Sigmoid colon (tissue), 4 donors: Measurements from ENCODE around the gene HOXB6.

Source experiments
- EP300 ChIP-seq, 4 donors: sonication (generic); formaldehyde crosslinking; IDR thresholded peaks; one replicate each; pipeline ENCODE4 v1.6.1; 2017; ENCODE audit warnings: antibody characterized with exemption in 4 of 4
- POLR2A ChIP-seq, 2 donors: fragments of 450-650 bp; IDR thresholded peaks; one replicate each; pipeline ENCODE4 v1.6.1; 2016; ENCODE audit warnings: antibody characterized with exemption in 2 of 2, mild to moderate bottlenecking in 2 of 2, moderate library complexity in 2 of 2
- POLR2AphosphoS5 ChIP-seq, 4 donors: sonication (generic); formaldehyde crosslinking; IDR thresholded peaks; one replicate each; pipeline ENCODE4 v1.6.1; 2017; ENCODE audit warnings: antibody characterized with exemption in 4 of 4
- TF ChIP-seq, protein P1 (sequence below), 4 experiments: fragments of 450-650 bp in 3 of 4; fragments of 200-600 bp in 1 of 4; IDR thresholded peaks; one replicate each; pipeline ENCODE4 v1.5.1; 2016 to 2019; ENCODE audit warnings: antibody characterized with exemption in 4 of 4, mild to moderate bottlenecking in 3 of 4, moderate library complexity in 2 of 4

DNA sequence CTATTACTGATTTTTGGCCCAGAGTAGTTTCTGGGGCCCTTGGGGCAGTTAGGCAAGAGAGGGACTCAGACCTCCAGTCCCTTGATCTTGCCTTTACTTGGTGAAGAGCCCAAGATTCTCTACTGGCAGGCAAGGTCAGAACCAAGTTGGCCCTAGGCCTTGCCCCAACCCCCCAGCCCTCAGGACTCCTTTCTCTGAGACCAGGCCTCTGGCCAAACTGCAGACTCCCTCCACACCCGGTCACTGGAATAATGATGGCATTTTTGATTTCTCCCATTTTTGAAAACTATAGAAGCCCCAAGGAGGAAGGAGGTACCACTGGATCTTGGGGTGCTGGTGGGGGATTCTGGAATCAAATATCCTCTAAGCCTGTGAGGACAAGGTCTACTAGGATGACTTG, 39.4 kb upstream of the HOXB6 start:
- TF ChIP-seq, protein P1, sequence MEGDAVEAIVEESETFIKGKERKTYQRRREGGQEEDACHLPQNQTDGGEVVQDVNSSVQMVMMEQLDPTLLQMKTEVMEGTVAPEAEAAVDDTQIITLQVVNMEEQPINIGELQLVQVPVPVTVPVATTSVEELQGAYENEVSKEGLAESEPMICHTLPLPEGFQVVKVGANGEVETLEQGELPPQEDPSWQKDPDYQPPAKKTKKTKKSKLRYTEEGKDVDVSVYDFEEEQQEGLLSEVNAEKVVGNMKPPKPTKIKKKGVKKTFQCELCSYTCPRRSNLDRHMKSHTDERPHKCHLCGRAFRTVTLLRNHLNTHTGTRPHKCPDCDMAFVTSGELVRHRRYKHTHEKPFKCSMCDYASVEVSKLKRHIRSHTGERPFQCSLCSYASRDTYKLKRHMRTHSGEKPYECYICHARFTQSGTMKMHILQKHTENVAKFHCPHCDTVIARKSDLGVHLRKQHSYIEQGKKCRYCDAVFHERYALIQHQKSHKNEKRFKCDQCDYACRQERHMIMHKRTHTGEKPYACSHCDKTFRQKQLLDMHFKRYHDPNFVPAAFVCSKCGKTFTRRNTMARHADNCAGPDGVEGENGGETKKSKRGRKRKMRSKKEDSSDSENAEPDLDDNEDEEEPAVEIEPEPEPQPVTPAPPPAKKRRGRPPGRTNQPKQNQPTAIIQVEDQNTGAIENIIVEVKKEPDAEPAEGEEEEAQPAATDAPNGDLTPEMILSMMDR (IDR thresholded peaks at IDR 0.05): no peak
- TF ChIP-seq POLR2A (IDR thresholded peaks at IDR 0.05): no peak
- TF ChIP-seq EP300 (IDR thresholded peaks at IDR 0.05): no peak
- TF ChIP-seq POLR2AphosphoS5 (IDR thresholded peaks at IDR 0.05): no peak
